CD14-positive monocyte (primary cell): ENCODE data around the gene MLIP. TPM values are rescaled to one million over a fixed set of nuclear protein-coding genes. Genes with fewer than 3 reads are reported as not detected.

ENCODE experiments used
- DNase-seq, 3 donors: peaks; one replicate each; pipeline ENCODE4 v3.0.0-alpha.2; 2011 to 2022
- H2AFZ ChIP-seq: 2 replicates; pipeline ENCODE4 v1.6.0; 2012; ENCODE audit warnings: mild to moderate bottlenecking, low read depth, low read length, inconsistent platforms; ENCODE audit not compliant: insufficient read depth, poor library complexity, severe bottlenecking
- H3K27ac ChIP-seq, 2 donors: 1 replicate in 1 of 2; 2 replicates in 1 of 2; pipeline ENCODE4 v1.5.1; 2012 to 2013; ENCODE audit warnings: low read length in 2 of 2, control low read depth in 1 of 2, inconsistent platforms in 1 of 2, low read depth in 1 of 2, mild to moderate bottlenecking in 1 of 2
- H3K27me3 ChIP-seq, 2 donors: one replicate each; pipeline versions ENCODE4 v1.6.0 to v1.6.1; 2011 to 2013; ENCODE audit warnings: low read length in 2 of 2; ENCODE audit not compliant: control insufficient read depth in 2 of 2, insufficient read depth in 2 of 2
- H3K36me3 ChIP-seq, 2 donors: replicated peaks in 1 of 2; 1 replicate in 1 of 2; 2 replicates in 1 of 2; pipeline versions ENCODE4 v1.5.1 to v1.6.1; 2012 to 2013; ENCODE audit warnings: low read length in 2 of 2, control low read depth in 1 of 2, inconsistent platforms in 1 of 2, mild to moderate bottlenecking in 1 of 2; ENCODE audit not compliant: insufficient read depth in 2 of 2, control insufficient read depth in 1 of 2
- H3K4me1 ChIP-seq, 2 donors: 1 replicate in 1 of 2; 2 replicates in 1 of 2; pipeline versions ENCODE4 v1.5.1 to v1.6.1; 2012 to 2013; ENCODE audit warnings: low read length in 2 of 2, control low read depth in 1 of 2, inconsistent platforms in 1 of 2, mild to moderate bottlenecking in 1 of 2, moderate library complexity in 1 of 2; ENCODE audit not compliant: insufficient read depth in 2 of 2, control insufficient read depth in 1 of 2
- H3K4me2 ChIP-seq: replicated peaks from 2 replicates; pipeline ENCODE3; 2012; ENCODE audit warnings: low read length, moderate library complexity, mild to moderate bottlenecking; ENCODE audit not compliant: poor library complexity, severe bottlenecking; ENCODE audit errors: extremely low read depth
- H3K4me3 ChIP-seq, 3 experiments: fragments of 200-600 bp in 1 of 3; sonication (generic) in 1 of 3; replicated peaks in 1 of 3; 1 replicate in 2 of 3; 2 replicates in 1 of 3; pipeline ENCODE4 v1.5.1; 2011 to 2013; ENCODE audit warnings: low read length in 3 of 3, mild to moderate bottlenecking in 3 of 3, control low read depth in 2 of 3, low read depth in 2 of 3, inconsistent platforms in 1 of 3, moderate library complexity in 1 of 3
- H3K79me2 ChIP-seq: 2 replicates; pipeline ENCODE4 v1.6.0; 2012; ENCODE audit warnings: mild to moderate bottlenecking, control low read depth, inconsistent platforms, low read length, moderate library complexity; ENCODE audit not compliant: insufficient read depth
- H3K9ac ChIP-seq: 2 replicates; pipeline ENCODE4 v1.6.0; 2017; ENCODE audit warnings: low read length, mild to moderate bottlenecking; ENCODE audit not compliant: insufficient read depth, poor library complexity, severe bottlenecking
- H3K9me3 ChIP-seq, 2 donors: replicated peaks in 1 of 2; 1 replicate in 1 of 2; 2 replicates in 1 of 2; pipeline versions ENCODE4 v1.5.1 to v1.6.1; 2012 to 2013; ENCODE audit warnings: low read length in 2 of 2, control low read depth in 1 of 2; ENCODE audit not compliant: control insufficient read depth in 1 of 2, insufficient read depth in 1 of 2
- H4K20me1 ChIP-seq: 2 replicates; pipeline ENCODE4 v1.6.0; 2012; ENCODE audit warnings: mild to moderate bottlenecking, low read length, control low read depth, moderate library complexity; ENCODE audit not compliant: insufficient read depth
- H3K27ac Mint-ChIP-seq, 7 donors: one replicate each; pipeline ENCODE4 v1.8.0; 2020; ENCODE audit warnings: mild to moderate bottlenecking in 7 of 7, mixed read lengths in 7 of 7, moderate library complexity in 6 of 7, inconsistent platforms in 2 of 7
- H3K27me3 Mint-ChIP-seq, 3 donors: one replicate each; pipeline ENCODE4 v1.8.0; 2021 to 2022; ENCODE audit warnings: low read depth in 3 of 3, mild to moderate bottlenecking in 3 of 3, mixed read lengths in 3 of 3, moderate library complexity in 3 of 3, inconsistent platforms in 1 of 3
- H3K36me3 Mint-ChIP-seq, 2 donors: one replicate each; pipeline ENCODE4 v1.8.0; 2020; ENCODE audit warnings: mixed read lengths in 2 of 2, inconsistent platforms in 1 of 2, mild to moderate bottlenecking in 1 of 2
- H3K4me1 Mint-ChIP-seq: one replicate; pipeline ENCODE4 v1.8.0; 2020; ENCODE audit warnings: mild to moderate bottlenecking, mixed read lengths
- H3K4me3 Mint-ChIP-seq, 2 donors: one replicate each; pipeline ENCODE4 v1.8.0; 2020; ENCODE audit warnings: mild to moderate bottlenecking in 2 of 2, mixed read lengths in 2 of 2, moderate library complexity in 1 of 2
- H3K9me3 Mint-ChIP-seq, 7 donors: one replicate each; pipeline ENCODE4 v1.8.0; 2020 to 2022; ENCODE audit warnings: mixed read lengths in 7 of 7, mild to moderate bottlenecking in 6 of 7, moderate library complexity in 6 of 7, inconsistent platforms in 2 of 7
- WGBS: methylation state at CpG from one replicate; pipeline ENCODE4 v1.1.5; 2013; ENCODE audit warnings: missing lambda C conversion rate; ENCODE audit not compliant: insufficient coverage; 5-methylcytosine and 5-hydroxymethylcytosine counted together
- intact Hi-C, 2 donors: fragments of 100-400 bp; cut with micrococcal nuclease; formaldehyde crosslinking; loops; one replicate each; pipeline versions ENCODE4 v1.15.0 to v1.15.1; 2023
- polyA plus RNA-seq, 3 donors: library from polyadenylated mRNA; depleted of rRNA in 1 of 3; unstranded in 2 of 3; stranded (reverse) in 1 of 3; fragments of 300-500 nt in 2 of 3; fragments of >200 nt in 1 of 3; fragmentation: Illumina TruSeq in 2 of 3; gene quantifications; 1 replicate in 2 of 3; 2 replicates in 1 of 3; pipeline ENCODE4 v1.2.3, GENCODE V29; 2012 to 2021
- TF ChIP-seq, protein P1 (sequence below): fragments of 200-600 bp; IDR thresholded peaks from one replicate; pipeline ENCODE4 v1.8.0; 2022; ENCODE audit warnings: antibody characterized with exemption, mild to moderate bottlenecking

Gene MLIP
- polyA plus RNA-seq, 3 donors: not detected

DNA sequence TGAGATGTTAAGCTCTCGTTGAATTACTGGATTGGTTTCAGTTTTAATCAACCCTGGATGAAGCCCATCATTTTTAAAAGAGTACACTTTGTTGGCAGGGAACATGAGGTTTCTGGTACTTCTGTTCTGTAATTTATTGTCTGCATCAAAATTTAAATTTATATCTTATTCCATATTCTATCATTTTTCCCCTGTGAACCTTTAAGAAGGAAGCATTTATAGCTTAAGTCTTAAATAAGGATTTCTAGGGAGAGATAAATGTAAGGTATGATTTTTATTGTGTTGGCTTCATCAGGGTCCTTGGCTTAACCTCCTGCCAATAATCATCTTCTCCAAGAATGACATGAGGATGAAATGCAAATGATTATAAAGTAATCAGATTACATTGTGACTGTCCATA lies 40.6 kb downstream of the MLIP start:
- Histone ChIP-seq H3K27me3 (no peaks in the 10 kb centered on the region), H4K20me1 (no peaks in the 10 kb centered on the region), H3K4me2 (no peak overlapping the region), H2AFZ (no peak overlapping the region), H3K27ac (no peak overlapping the region), H3K4me3 (no peak overlapping the region), H3K36me3 (no peaks in the 10 kb centered on the region), H3K4me1 (no peaks in the 10 kb centered on the region), H3K9ac (no peak overlapping the region), H3K9me3 (no peaks in the 10 kb centered on the region), H3K79me2 (no peaks in the 10 kb centered on the region)
- H3K27ac Mint-ChIP-seq: no peak overlapping the region
- no CpG with 5 or more reads among the region's 1 CpG for WGBS
- TF ChIP-seq, protein P1, sequence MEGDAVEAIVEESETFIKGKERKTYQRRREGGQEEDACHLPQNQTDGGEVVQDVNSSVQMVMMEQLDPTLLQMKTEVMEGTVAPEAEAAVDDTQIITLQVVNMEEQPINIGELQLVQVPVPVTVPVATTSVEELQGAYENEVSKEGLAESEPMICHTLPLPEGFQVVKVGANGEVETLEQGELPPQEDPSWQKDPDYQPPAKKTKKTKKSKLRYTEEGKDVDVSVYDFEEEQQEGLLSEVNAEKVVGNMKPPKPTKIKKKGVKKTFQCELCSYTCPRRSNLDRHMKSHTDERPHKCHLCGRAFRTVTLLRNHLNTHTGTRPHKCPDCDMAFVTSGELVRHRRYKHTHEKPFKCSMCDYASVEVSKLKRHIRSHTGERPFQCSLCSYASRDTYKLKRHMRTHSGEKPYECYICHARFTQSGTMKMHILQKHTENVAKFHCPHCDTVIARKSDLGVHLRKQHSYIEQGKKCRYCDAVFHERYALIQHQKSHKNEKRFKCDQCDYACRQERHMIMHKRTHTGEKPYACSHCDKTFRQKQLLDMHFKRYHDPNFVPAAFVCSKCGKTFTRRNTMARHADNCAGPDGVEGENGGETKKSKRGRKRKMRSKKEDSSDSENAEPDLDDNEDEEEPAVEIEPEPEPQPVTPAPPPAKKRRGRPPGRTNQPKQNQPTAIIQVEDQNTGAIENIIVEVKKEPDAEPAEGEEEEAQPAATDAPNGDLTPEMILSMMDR: no peak
- intact Hi-C loops: no loop called here
- no peaks in the 10 kb centered on the region for H3K4me1 Mint-ChIP-seq
- peaks cover 0 to 4% (median 0%) of the 10 kb centered on the region in 7 donors for H3K9me3 Mint-ChIP-seq
- no peaks in the 10 kb centered on the region for H3K36me3 Mint-ChIP-seq
- DNase-seq: no peak
- no peak overlapping the region for H3K4me3 Mint-ChIP-seq
- H3K27me3 Mint-ChIP-seq: peaks cover 0 to 3% (median 2%) of the 10 kb centered on the region in 3 donors

DNA sequence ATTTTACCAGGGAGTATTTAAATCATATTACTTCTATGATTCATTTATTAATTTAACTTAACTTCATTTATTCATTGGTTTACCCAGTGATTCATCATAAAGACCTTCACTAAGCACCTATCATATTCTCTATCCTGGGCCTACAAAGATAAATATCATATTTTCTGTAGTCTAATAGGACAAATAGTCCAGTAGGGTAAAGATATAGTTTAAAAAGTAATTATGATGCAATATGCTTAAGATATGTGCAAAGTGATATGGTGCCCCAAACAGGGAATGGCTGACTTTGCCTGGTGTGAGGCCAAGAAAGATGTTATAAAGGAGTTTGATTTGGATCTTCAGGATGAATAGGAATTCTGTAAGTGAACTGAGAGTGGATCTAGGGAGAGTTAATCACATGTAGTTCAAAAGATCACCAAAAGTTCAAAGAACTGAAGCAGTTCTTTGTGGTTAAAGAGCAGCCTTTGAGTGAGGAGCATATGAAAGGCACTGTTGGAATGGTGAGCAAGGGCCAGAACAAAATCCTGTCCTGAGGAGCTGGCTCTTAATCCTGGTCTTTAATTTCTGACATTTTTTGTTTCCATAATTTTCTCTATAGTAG lies 45.5 kb downstream of the MLIP start:
- TF ChIP-seq, protein P1: no peak
- Histone ChIP-seq H3K27ac (no peak overlapping the region), H3K36me3 (no peaks in the 10 kb centered on the region), H3K4me3 (no peak overlapping the region), H4K20me1 (no peaks in the 10 kb centered on the region), H2AFZ (no peak overlapping the region), H3K79me2 (no peaks in the 10 kb centered on the region), H3K9me3 (no peaks in the 10 kb centered on the region), H3K4me2 (no peak overlapping the region), H3K9ac (no peak overlapping the region), H3K27me3 (no peaks in the 10 kb centered on the region), H3K4me1 (no peaks in the 10 kb centered on the region)
- Mint-ChIP-seq H3K4me1 (no peaks in the 10 kb centered on the region), H3K4me3 (no peak overlapping the region), H3K9me3 (peaks cover 0 to 10% (median 0%) of the 10 kb centered on the region in 7 donors), H3K27me3 (peaks cover 0 to 2% (median 2%) of the 10 kb centered on the region in 3 donors), H3K36me3 (no peaks in the 10 kb centered on the region), H3K27ac (no peak overlapping the region)
- intact Hi-C loops: no loop called here
- no peak for DNase-seq
